GM12891 (cell line): ENCODE results near the gene FOXN3.

Experiments
- DNase-seq: peaks from one replicate; pipeline ENCODE4 v3.0.0; 2011; ENCODE audit warnings: low spot score; ENCODE audit not compliant: insufficient read length
- FAIRE-seq: peaks from 2 replicates; lab custom pipeline; 2011; peaks lifted over from hg19 to GRCh38; lab: Jason Lieb, UNC
- PAX5 ChIP-seq: IDR thresholded peaks from 2 replicates; pipeline ENCODE4 v1.6.1; 2011; ENCODE audit warnings: low read length, moderate library complexity, mild to moderate bottlenecking; ENCODE audit not compliant: insufficient read depth, severe bottlenecking
- POLR2A ChIP-seq: IDR thresholded peaks from 2 replicates; pipeline ENCODE4 v1.6.1; 2011; ENCODE audit warnings: low read depth, low read length, control low read depth
- POLR2AphosphoS5 ChIP-seq: IDR thresholded peaks from 2 replicates; pipeline ENCODE4 v1.6.1; 2011; ENCODE audit warnings: low read depth, low read length, control low read depth
- POU2F2 ChIP-seq: IDR thresholded peaks from 2 replicates; pipeline ENCODE4 v1.6.1; 2011; ENCODE audit warnings: low read depth, mild to moderate bottlenecking, control low read depth, low read length, moderate library complexity
- SPI1 ChIP-seq: IDR thresholded peaks from 2 replicates; pipeline ENCODE4 v1.6.1; 2011; ENCODE audit warnings: low read depth, low read length, control low read depth
- TAF1 ChIP-seq: IDR thresholded peaks from 2 replicates; pipeline ENCODE4 v1.6.1; 2011; ENCODE audit warnings: low read depth, low read length, control low read depth

The FOXN3 gene

GRCh38 chr14:89371585-89372511 lies 45.2 kb downstream of the FOXN3 start:
- FAIRE-seq (no peak), DNase-seq (no peak)
- TF ChIP-seq PAX5 (no peak), TAF1 (no peak)

- FAIRE-seq (no peak), DNase-seq (no peak)
- no peak for TF ChIP-seq POLR2A
- no peak for TF ChIP-seq POU2F2
- TF ChIP-seq TAF1: no peak
- TF ChIP-seq PAX5: no peak
- TF ChIP-seq SPI1: no peak
- no peak for TF ChIP-seq POLR2AphosphoS5
Observed at GRCh38 chr14:89370781-89371180, 46.3 kb downstream of the FOXN3 start.

GRCh38 chr14:89370381-89370780 lies 46.7 kb downstream of the FOXN3 start:
- FAIRE-seq: no peak
- no peak for DNase-seq
- TF ChIP-seq SPI1 (no peak), POLR2A (no peak), POLR2AphosphoS5 (no peak), TAF1 (no peak)

GRCh38 chr14:89369656-89370055 lies 47.4 kb downstream of the FOXN3 start:
- no peak for DNase-seq
- TF ChIP-seq POU2F2 (no peak), POLR2AphosphoS5 (no peak), SPI1 (no peak), TAF1 (no peak), PAX5 (no peak), POLR2A (no peak)

GRCh38 chr14:89368490-89369477 lies 48.2 kb downstream of the FOXN3 start:
- TF ChIP-seq POU2F2: no peak
- no peak for TF ChIP-seq POLR2AphosphoS5
- TF ChIP-seq POLR2A: no peak
- no peak for TF ChIP-seq PAX5
- TF ChIP-seq SPI1: no peak
- TF ChIP-seq TAF1: no peak
- DNase-seq (no peak), FAIRE-seq (no peak)

More at GRCh38 chr14:89369656-89370055, 47.4 kb downstream of the FOXN3 start:
- peak; percentile 48 for FAIRE-seq

GRCh38 chr14:89367779-89368120 lies 49.3 kb downstream of the FOXN3 start:
- DNase-seq: no peak
- no peak for FAIRE-seq
- TF ChIP-seq PAX5: no peak

- TF ChIP-seq POLR2AphosphoS5 (no peak), SPI1 (no peak)
- FAIRE-seq (no peak), DNase-seq (no peak)
Observed at GRCh38 chr14:89366864-89367778, 49.9 kb downstream of the FOXN3 start.

- peak; percentile 54 for TF ChIP-seq SPI1
- TF ChIP-seq TAF1: peak; percentile 47; the same call in 1 of the 2 replicates
- TF ChIP-seq PAX5: no peak
- no peak; the same call in 1 of the 2 replicates for TF ChIP-seq POLR2AphosphoS5
- peak; percentile 84 for TF ChIP-seq POU2F2
- peak; percentile 55 for TF ChIP-seq POLR2A
- FAIRE-seq: peak; percentile 96
- DNase-seq: peak; percentile 39
Observed at GRCh38 chr14:89365061-89365801, 51.8 kb downstream of the FOXN3 start.

GRCh38 chr14:89364316-89364715 lies 52.7 kb downstream of the FOXN3 start:
- TF ChIP-seq TAF1: no peak
- TF ChIP-seq POLR2AphosphoS5: no peak
- TF ChIP-seq PAX5: no peak
- TF ChIP-seq POU2F2: no peak
- TF ChIP-seq POLR2A: no peak
- no peak for TF ChIP-seq SPI1
- DNase-seq (no peak), FAIRE-seq (no peak)
